ENCODE measurements around the gene SEC63.
"Not testable (repeated sequence)": the region's sequence is repeated elsewhere in the genome, so short reads cannot be mapped to it uniquely, and the experiment has no call there.

Gene SEC63

GRCh38 chr6:107868867-107869611 lies 89.0 kb downstream of the SEC63 start:
- DNase-seq (ENCODE audit: insufficient read length, low spot score) (no peak), FAIRE-seq (no peak)

- DNase-seq (ENCODE audit: insufficient read length, low spot score) (no peak), FAIRE-seq (no peak)
Observed at GRCh38 chr6:107867302-107867615, 90.7 kb downstream of the SEC63 start.

GRCh38 chr6:107866606-107867301 lies 91.3 kb downstream of the SEC63 start:
- DNase-seq (ENCODE audit: insufficient read length, low spot score), result no peak
- peak; percentile 77 for FAIRE-seq

- FAIRE-seq (no peak), DNase-seq (ENCODE audit: insufficient read length, low spot score) (no peak)
Observed at GRCh38 chr6:107864226-107865127, 93.5 kb downstream of the SEC63 start.

- no peak for FAIRE-seq
- no peak for DNase-seq (ENCODE audit: insufficient read length, low spot score)
Observed at GRCh38 chr6:107862383-107862782, 95.6 kb downstream of the SEC63 start.

- not testable (repeated sequence) for DNase-seq (ENCODE audit: insufficient read length, low spot score); FAIRE-seq
Observed at GRCh38 chr6:107860963-107861362, 97.0 kb downstream of the SEC63 start.

- DNase-seq (ENCODE audit: insufficient read length, low spot score); FAIRE-seq: not testable (repeated sequence)
Observed at GRCh38 chr6:107860144-107860543, 97.9 kb downstream of the SEC63 start.

GRCh38 chr6:107853230-107853629 lies 104.8 kb downstream of the SEC63 start:
- DNase-seq (ENCODE audit: insufficient read length, low spot score), result no peak
- no peak for FAIRE-seq

GRCh38 chr6:107849325-107849724 lies 108.7 kb downstream of the SEC63 start:
- FAIRE-seq, result no peak

GRCh38 chr6:107847844-107848802 lies 109.9 kb downstream of the SEC63 start:
- FAIRE-seq, result peak; percentile 59
- peak; percentile 74 for DNase-seq (ENCODE audit: insufficient read length, low spot score)

More at GRCh38 chr6:107849325-107849724, 108.7 kb downstream of the SEC63 start:
- DNase-seq (ENCODE audit: insufficient read length, low spot score), result no peak

GRCh38 chr6:107846262-107846795 lies 111.7 kb downstream of the SEC63 start:
- FAIRE-seq (no peak), DNase-seq (ENCODE audit: insufficient read length, low spot score) (no peak)

- DNase-seq (ENCODE audit: insufficient read length, low spot score), result no peak
- no peak for FAIRE-seq
Observed at GRCh38 chr6:107845777-107846176, 112.2 kb downstream of the SEC63 start.

- no peak for DNase-seq (ENCODE audit: insufficient read length, low spot score)
- FAIRE-seq, result no peak
Observed at GRCh38 chr6:107843400-107843799, 114.6 kb downstream of the SEC63 start.

GRCh38 chr6:107841275-107841670 lies 116.7 kb downstream of the SEC63 start:
- DNase-seq (ENCODE audit: insufficient read length, low spot score) (no peak), FAIRE-seq (no peak)

- FAIRE-seq (no peak), DNase-seq (ENCODE audit: insufficient read length, low spot score) (no peak)
Observed at GRCh38 chr6:107840636-107841274, 117.3 kb downstream of the SEC63 start.

GRCh38 chr6:107833136-107833535 lies 124.9 kb downstream of the SEC63 start:
- FAIRE-seq (no peak), DNase-seq (ENCODE audit: insufficient read length, low spot score) (no peak)

GRCh38 chr6:107832151-107833056 lies 125.6 kb downstream of the SEC63 start:
- no peak for DNase-seq (ENCODE audit: insufficient read length, low spot score)

GRCh38 chr6:107830060-107830459 lies 127.9 kb downstream of the SEC63 start:
- FAIRE-seq (no peak), DNase-seq (ENCODE audit: insufficient read length, low spot score) (no peak)

More at GRCh38 chr6:107832151-107833056, 125.6 kb downstream of the SEC63 start:
- no peak for FAIRE-seq
